Heart left ventricle (tissue), 16 donors: ENCODE data around the gene PANX2. TPM values are rescaled to one million over a fixed set of nuclear protein-coding genes. Genes with fewer than 3 reads are reported as not detected.

Experiments
- ATAC-seq, 4 donors: fragments of 200-7000 bp; cut with Tn5 transposase; one replicate each; pipeline ENCODE4 v1.9.1; 2020 to 2022; ENCODE audit warnings: moderate library complexity in 4 of 4, mild to moderate bottlenecking in 3 of 4, moderate number of reproducible peaks in 1 of 4
- DNase-seq, 5 donors: peaks; one replicate each; pipeline ENCODE4 v3.0.0-alpha.2; 2020
- H3K27ac ChIP-seq, 12 donors: fragments of 200-600 bp; sonication (generic) in 4 of 12; one replicate each; pipeline versions ENCODE4 v1.5.0 to v1.8.0; 2016 to 2022; ENCODE audit warnings: mild to moderate bottlenecking in 2 of 12
- H3K27me3 ChIP-seq, 9 donors: fragments of 200-600 bp; sonication (generic) in 2 of 9; one replicate each; pipeline versions ENCODE4 v1.5.1 to v1.8.0; 2016 to 2022; ENCODE audit warnings: mild to moderate bottlenecking in 3 of 9
- H3K36me3 ChIP-seq, 9 donors: fragments of 200-600 bp; sonication (generic) in 2 of 9; one replicate each; pipeline versions ENCODE4 v1.5.0 to v1.8.0; 2018 to 2022; ENCODE audit warnings: mild to moderate bottlenecking in 2 of 9
- H3K4me1 ChIP-seq, 12 donors: fragments of 200-600 bp; sonication (generic) in 4 of 12; one replicate each; pipeline versions ENCODE4 v1.5.0 to v1.8.0; 2016 to 2022; ENCODE audit warnings: mild to moderate bottlenecking in 3 of 12
- H3K4me3 ChIP-seq, 12 donors: fragments of 200-600 bp; sonication (generic) in 4 of 12; one replicate each; pipeline versions ENCODE4 v1.5.0 to v1.8.0; 2017 to 2022; ENCODE audit warnings: mild to moderate bottlenecking in 9 of 12, moderate library complexity in 4 of 12
- H3K9me3 ChIP-seq, 12 donors: fragments of 200-600 bp; sonication (generic) in 4 of 12; one replicate each; pipeline versions ENCODE4 v1.5.0 to v1.8.0; 2016 to 2022; ENCODE audit warnings: mild to moderate bottlenecking in 1 of 12
- CTCF ChIP-seq, 12 donors: fragments of 200-600 bp; sonication (generic) in 4 of 12; IDR thresholded peaks; one replicate each; pipeline versions ENCODE4 v1.5.0 to v1.8.0; 2018 to 2022; ENCODE audit warnings: antibody characterized with exemption in 12 of 12, mild to moderate bottlenecking in 5 of 12
- POLR2A ChIP-seq, 2 donors: fragments of 450-650 bp; IDR thresholded peaks; one replicate each; pipeline ENCODE4 v1.6.1; 2017; ENCODE audit warnings: antibody characterized with exemption in 2 of 2, mild to moderate bottlenecking in 2 of 2, moderate library complexity in 2 of 2
- WGBS, 4 donors: extraction: QIAGEN DNeasy Blood & Tissue Kit in 2 of 4; methylation state at CpG; one replicate each; pipeline versions ENCODE4 v1.1.5 to v1.1.7; 2013 to 2018; 5-methylcytosine and 5-hydroxymethylcytosine counted together
- intact Hi-C, 10 donors: fragments of 100-400 bp; cut with DNase I; formaldehyde crosslinking; loops; one replicate each; pipeline versions ENCODE4 v1.11.1 to v1.14.2; 2022
- polyA plus RNA-seq, 2 donors: library from polyadenylated mRNA; stranded (reverse); fragments of 200-250 nt; gene quantifications; one replicate each; pipeline ENCODE4 v1.2.3, GENCODE V29; 2013
- total RNA-seq, 9 donors: library from RNA; depleted of rRNA in 2 of 9; stranded (reverse); fragments of >200 nt in 2 of 9; fragmentation: NEBNext Ultra II Directional in 3 of 9; extraction: Animal tissue kit (Norgen Biotek cat#: 25700) in 3 of 9; gene quantifications; one replicate each; pipeline versions ENCODE4 v1.1.0 to v1.2.4, GENCODE V29; 2016 to 2023
- donor health status: ischemic (EF 13 %, LVEDD 7.1; RV severe dilation, severe dysfunction).
- donor health status: healthy with polysubstance abuse.
- donor health status: DM: no; HTN: yes; CAD: no.
- donor health status: DM: no; HTN: no; CAD: no.
- donor health status: ischemic (EF 25% LVEDD 6.9; RV normal size, moderate dysfunction).
- donor health status: ischemic (EF 25% LVEDD 5.7; RV mildly dilated, moderate dysfunction).
- donor health status: healthy.
- donor health status: DM: yes; HTN: yes; CAD: no.
- donor health status: ischemic (EF 35%, LVEDD 5.7; RV mildly dilated, moderate dysfunction).
- donor health status: nonischemic (EF 11% LVEDD 7.7; RV severe dilation, severe dysfunction).
- donor health status: DM: yes; HTN: yes; CAD: no.
- donor health status: PGD.
- donor health status: ischemic (EF 29% LVEDD 5.4; RV normal size, mild dysfunction).
- donor health status: nonischemic (EF 23%, LVEDD 6.1; RV moderate dilation, normal function).

The PANX2 gene
- total and polyA plus RNA-seq, 11 donors = 0.08 to 0.77 (median 0.33) TPM; not detected in 5

DNA sequence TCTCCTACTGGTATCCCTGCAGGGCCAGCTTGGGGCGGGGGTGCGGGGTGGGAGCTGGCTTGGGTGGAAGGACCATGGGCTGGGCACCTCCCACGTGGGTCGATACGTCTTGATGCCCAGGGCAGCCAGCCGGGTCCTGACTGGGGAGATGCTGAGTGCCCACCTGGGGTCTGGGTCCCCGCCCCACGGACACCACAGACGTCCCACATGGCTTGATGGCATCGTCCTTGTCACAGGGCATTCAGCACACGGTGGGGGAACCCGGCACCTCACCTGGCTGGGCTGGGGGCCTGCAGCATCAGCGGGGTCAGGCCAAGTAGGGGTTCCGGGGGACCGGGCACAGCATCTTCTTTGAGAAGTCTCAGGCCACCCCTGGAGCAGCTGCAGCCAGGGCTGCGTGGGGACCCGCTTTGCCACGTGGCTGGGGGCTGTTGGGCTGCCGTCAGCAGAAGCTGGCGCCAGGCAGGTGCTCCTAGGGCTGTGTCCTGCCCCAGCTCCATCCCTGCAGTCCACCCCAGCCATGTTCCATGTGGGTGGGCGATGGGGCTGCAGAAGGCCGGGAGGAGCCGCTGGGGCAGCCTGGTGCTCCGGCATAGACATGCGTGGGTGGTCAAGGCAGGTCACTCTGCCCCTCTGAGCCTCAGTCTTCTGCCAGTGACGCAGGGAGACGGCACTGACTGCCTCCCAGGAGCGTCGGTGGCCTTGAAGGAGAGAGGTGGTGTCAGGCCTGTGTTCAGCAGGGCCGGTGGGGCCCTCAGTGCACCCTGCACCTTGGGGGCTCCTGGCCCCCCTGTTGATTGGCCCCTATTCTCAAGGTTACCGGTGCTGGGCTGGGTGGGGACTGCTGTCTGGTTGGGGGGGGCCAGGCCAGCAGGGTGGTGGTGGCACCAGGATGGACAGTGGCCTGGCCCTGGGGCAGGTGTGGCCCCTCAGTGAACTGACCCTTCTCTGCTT lies 38.7 kb downstream of the PANX2 start:
- H3K36me3 ChIP-seq = peaks cover 0 to 79% (median 70%) of the 10 kb centered on the region in 9 donors
- H3K4me3 ChIP-seq = no peak overlapping the region
- DNase-seq = peak in 1 of 5 donors; percentile 62
- ATAC-seq = peak in 1 of 4 donors; percentile 14
- TF ChIP-seq POLR2A (IDR thresholded peaks at IDR 0.05) = no peak
- TF ChIP-seq CTCF (IDR thresholded peaks at IDR 0.05) = no peak
- intact Hi-C loops = loop anchor here in 7 of 10 donors (2.0 to 5.0 kb wide), 4 partner anchors 60 to 277 kb away; no protein-coding TSS in a partner anchor
- peaks cover 0 to 34% (median 20%) of the 10 kb centered on the region in 12 donors for H3K4me1 ChIP-seq
- no peak overlapping the region for H3K27ac ChIP-seq
- H3K27me3 ChIP-seq = no peaks in the 10 kb centered on the region
- no peaks in the 10 kb centered on the region for H3K9me3 ChIP-seq
- 76 to 84% (median 81%) methylated on average over 15 to 31 of the region's 31 CpGs for WGBS, 4 donors

GRCh38 chr22:50209893-50210292 lies 39.4 kb downstream of the PANX2 start:
- ATAC-seq (peak in 3 of 4 donors; percentile 23 to 35 (median 29)), DNase-seq (peak in 3 of 5 donors; percentile 69 to 80 (median 78))
- H3K36me3 ChIP-seq = peaks cover 0 to 85% (median 72%) of the 10 kb centered on the region in 9 donors
- peaks cover 0 to 33% (median 20%) of the 10 kb centered on the region in 12 donors for H3K4me1 ChIP-seq
- no peaks in the 10 kb centered on the region for H3K9me3 ChIP-seq
- no peak overlapping the region for H3K4me3 ChIP-seq
- no peak overlapping the region for H3K27ac ChIP-seq
- TF ChIP-seq CTCF (IDR thresholded peaks at IDR 0.05) = peak; percentile 74 to 87 (median 80)
- no peak for TF ChIP-seq POLR2A (IDR thresholded peaks at IDR 0.05)
- intact Hi-C loops = loop anchor here in 9 of 10 donors (1.0 to 5.0 kb wide), 5 partner anchors 61 to 278 kb away; no protein-coding TSS in a partner anchor
- no peaks in the 10 kb centered on the region for H3K27me3 ChIP-seq
- WGBS, 4 donors = 55 to 66% (median 62%) methylated on average over 19 to 20 of the region's 20 CpGs

DNA sequence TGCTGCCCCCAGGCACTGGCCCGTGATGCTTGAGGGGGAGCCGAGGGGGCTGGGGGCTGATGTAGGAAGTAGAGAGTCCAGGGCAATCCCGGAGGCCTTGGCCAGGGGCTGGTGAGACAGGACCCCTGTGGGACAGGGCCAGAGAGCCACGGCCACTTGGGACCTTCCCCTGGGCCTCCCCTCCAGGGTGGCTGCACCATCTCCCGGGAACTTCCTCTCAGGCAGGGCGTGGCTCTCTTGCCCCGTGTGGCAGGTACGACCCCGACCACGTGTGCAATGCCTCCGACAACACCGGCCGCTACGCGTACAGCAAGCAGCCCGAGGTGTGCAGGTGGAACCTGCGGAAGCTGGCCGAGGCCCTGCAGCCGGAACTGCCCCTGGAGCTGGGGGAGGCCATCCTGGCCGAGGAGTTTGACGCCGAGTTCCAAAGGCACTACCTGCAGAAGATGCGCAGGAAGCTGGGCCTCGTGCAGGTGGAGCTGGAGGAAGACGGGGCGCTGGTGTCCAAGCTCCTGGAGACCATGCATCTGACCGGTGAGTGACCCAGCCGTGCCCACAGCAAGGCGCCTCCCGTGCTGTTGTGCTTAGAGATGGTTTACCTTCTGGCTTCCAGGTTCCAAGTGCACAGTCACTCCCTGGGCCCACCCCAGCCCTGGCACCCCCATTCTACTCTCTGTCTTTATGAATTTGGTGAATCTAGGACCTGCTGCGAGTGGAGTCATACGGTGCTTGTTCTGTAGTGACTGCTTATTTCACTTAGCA lies 40.0 kb downstream of the PANX2 start:
- intact Hi-C loops = loop anchor here in 3 of 10 donors (1.0 to 5.0 kb wide), 2 partner anchors 61 to 63 kb away; no protein-coding TSS in a partner anchor
- WGBS, 4 donors = 85 to 91% (median 88%) methylated on average over 25 to 32 of the region's 32 CpGs
- Histone ChIP-seq H3K36me3 (peaks cover 0 to 90% (median 74%) of the 10 kb centered on the region in 9 donors), H3K4me1 (peaks cover 0 to 30% (median 20%) of the 10 kb centered on the region in 12 donors), H3K27me3 (no peaks in the 10 kb centered on the region), H3K27ac (no peak overlapping the region), H3K4me3 (no peak overlapping the region), H3K9me3 (no peaks in the 10 kb centered on the region)
- ATAC-seq (no peak), DNase-seq (peak in 1 of 5 donors; percentile 9)
- TF ChIP-seq POLR2A (IDR thresholded peaks at IDR 0.05) = no peak
- TF ChIP-seq CTCF (IDR thresholded peaks at IDR 0.05) = no peak
